ENCODE data around the gene GPR85. TPM values are rescaled to one million over a fixed set of nuclear protein-coding genes. Genes with fewer than 3 reads are reported as not detected.

The GPR85 gene
- total RNA-seq, 2 experiments from 2014 or later = not detected

DNA sequence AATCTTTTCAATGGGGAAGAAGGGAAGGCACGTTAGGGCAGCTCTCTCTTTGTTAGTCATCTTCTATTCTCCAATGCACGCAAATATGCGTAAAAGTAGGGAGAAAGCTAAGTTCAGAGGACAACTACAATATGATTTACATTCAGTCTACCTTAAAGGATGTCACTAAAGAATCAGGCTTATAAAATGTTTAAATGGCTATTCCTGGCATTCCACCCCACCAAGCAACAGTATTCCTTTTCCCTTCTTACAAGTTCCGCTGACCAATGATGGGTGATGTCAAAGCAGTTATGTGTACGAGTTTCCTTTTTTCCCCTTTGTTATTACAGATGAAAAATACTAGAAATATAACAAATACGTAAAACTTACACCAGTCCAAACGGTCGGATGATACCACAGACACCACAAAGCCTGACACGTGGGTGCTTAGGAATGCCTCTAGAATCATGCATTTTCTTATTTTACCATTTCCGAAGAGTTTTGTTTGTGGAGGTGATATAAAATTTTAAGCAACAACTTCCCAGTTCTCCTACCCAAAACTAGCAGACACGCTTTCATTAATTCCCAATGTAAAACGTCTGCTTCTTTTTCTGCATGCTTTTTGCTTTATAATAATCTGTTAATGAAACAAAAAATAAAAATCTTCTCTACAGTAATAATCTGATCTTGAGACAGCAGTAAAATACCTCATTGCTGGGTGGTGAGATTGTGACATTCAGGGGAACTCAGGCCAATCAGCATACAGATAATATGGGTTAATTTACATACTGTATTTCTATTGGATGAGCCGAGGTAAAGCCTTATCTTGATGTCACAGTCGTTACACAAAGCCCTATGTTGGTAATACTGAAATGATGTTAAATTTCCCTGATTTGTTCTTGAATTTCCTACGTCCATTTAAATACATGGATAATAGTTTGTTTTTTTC, 708 bp upstream of the GPR85 start:
- Histone ChIP-seq H3K4me3 (ENCODE audit: low read depth, low read length, poor library complexity, severe bottlenecking) (no peak overlapping the region), H3K4me2 (ENCODE audit: low read length) (no peak overlapping the region), H3K27ac (ENCODE audit: low read depth, low read length, poor library complexity, severe bottlenecking) (no peak overlapping the region), H3K36me3 (ENCODE audit: insufficient read depth, low read length) (no peaks in the 10 kb centered on the region), H4K20me1 (ENCODE audit: insufficient read depth, low read length) (no peaks in the 10 kb centered on the region), H3K79me2 (ENCODE audit: insufficient read depth, low read depth, low read length) (no peaks in the 10 kb centered on the region), H3K9me2 (ENCODE audit: insufficient read depth, low read length) (no peaks in the 10 kb centered on the region), H3K4me1 (ENCODE audit: insufficient read depth, low read length, poor library complexity, severe bottlenecking) (no peaks in the 10 kb centered on the region), H2AFZ (ENCODE audit: low read length) (no peak overlapping the region), H3K9me3 (ENCODE audit: low read length) (no peaks in the 10 kb centered on the region)
- TF ChIP-seq, protein P1, sequence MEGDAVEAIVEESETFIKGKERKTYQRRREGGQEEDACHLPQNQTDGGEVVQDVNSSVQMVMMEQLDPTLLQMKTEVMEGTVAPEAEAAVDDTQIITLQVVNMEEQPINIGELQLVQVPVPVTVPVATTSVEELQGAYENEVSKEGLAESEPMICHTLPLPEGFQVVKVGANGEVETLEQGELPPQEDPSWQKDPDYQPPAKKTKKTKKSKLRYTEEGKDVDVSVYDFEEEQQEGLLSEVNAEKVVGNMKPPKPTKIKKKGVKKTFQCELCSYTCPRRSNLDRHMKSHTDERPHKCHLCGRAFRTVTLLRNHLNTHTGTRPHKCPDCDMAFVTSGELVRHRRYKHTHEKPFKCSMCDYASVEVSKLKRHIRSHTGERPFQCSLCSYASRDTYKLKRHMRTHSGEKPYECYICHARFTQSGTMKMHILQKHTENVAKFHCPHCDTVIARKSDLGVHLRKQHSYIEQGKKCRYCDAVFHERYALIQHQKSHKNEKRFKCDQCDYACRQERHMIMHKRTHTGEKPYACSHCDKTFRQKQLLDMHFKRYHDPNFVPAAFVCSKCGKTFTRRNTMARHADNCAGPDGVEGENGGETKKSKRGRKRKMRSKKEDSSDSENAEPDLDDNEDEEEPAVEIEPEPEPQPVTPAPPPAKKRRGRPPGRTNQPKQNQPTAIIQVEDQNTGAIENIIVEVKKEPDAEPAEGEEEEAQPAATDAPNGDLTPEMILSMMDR (conservative IDR thresholded peaks at IDR 0.05; ENCODE audit: low read length) = no peak
- TF ChIP-seq EZH2phosphoT487 (IDR thresholded peaks at IDR 0.05; ENCODE audit: borderline replicate concordance, low read depth, low read length) = no peak
- CTCF ChIA-PET (ENCODE audit: unreplicated experiment) = interaction anchor here (0.7 kb wide), 1 partner anchor 15 kb away, joined by 3 read pairs; no protein-coding TSS in a partner anchor
- BruUV-seq (replicated peaks) = no TSS peak
- DNase-seq (ENCODE audit: low spot score) = no peak
- intact Hi-C loops (cut with micrococcal nuclease; ENCODE audit: unreplicated experiment) = no loop called here
- POLR2A ChIA-PET = interaction anchor here (0.6 kb wide), 2 partner anchors 9 to 320 kb away, joined by 4 read pairs; no protein-coding TSS in a partner anchor

DNA sequence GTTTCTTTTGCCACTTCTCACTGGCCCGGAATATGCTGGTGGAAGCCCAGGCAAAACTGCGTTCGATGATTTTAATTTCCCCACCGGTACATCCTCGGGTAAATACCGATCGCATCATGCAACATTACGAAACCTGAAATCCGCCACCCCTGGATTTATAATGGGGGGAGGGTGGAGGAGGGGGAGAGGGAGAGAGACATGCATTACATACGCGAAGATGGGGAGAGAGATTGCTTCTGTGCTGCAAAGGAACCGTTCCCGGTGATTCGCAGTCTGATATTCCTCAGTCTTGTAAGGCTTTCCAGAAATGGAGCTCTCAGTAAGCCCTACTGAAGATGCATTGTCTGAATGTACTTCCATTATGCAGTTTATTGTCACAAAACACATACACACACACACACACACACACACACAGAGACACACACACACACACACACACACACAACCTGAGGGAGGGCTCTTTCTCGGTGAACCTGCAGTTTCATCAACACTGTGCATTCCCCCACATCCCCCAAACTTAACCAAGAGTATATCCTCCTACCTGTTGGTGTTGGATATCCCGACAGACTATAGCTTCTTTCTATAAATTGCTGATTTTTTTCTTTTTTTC, 741 bp downstream of the GPR85 start:
- Histone ChIP-seq H3K79me2 (ENCODE audit: insufficient read depth, low read depth, low read length) (no peaks in the 10 kb centered on the region), H4K20me1 (ENCODE audit: insufficient read depth, low read length) (no peaks in the 10 kb centered on the region), H3K4me2 (ENCODE audit: low read length) (no peak overlapping the region), H3K9me3 (ENCODE audit: low read length) (no peaks in the 10 kb centered on the region), H3K27ac (ENCODE audit: low read depth, low read length, poor library complexity, severe bottlenecking) (no peak overlapping the region), H3K4me3 (ENCODE audit: low read depth, low read length, poor library complexity, severe bottlenecking) (no peak overlapping the region), H3K4me1 (ENCODE audit: insufficient read depth, low read length, poor library complexity, severe bottlenecking) (no peaks in the 10 kb centered on the region), H3K36me3 (ENCODE audit: insufficient read depth, low read length) (no peaks in the 10 kb centered on the region), H2AFZ (ENCODE audit: low read length) (no peak overlapping the region), H3K9me2 (ENCODE audit: insufficient read depth, low read length) (no peaks in the 10 kb centered on the region)
- DNase-seq (ENCODE audit: low spot score) = no peak
- no TSS peak for BruUV-seq (replicated peaks)
- POLR2A ChIA-PET = interaction anchor here (0.5 to 0.9 kb wide), 9 partner anchors 14 to 1411 kb away, joined by 3 to 7 read pairs (median 3); no protein-coding TSS in a partner anchor
- CTCF ChIA-PET (ENCODE audit: unreplicated experiment) = no interaction called here
- intact Hi-C loops (cut with micrococcal nuclease; ENCODE audit: unreplicated experiment) = no loop called here
- TF ChIP-seq, protein P1 (conservative IDR thresholded peaks at IDR 0.05; ENCODE audit: low read length) = no peak
- TF ChIP-seq EZH2phosphoT487 (IDR thresholded peaks at IDR 0.05; ENCODE audit: borderline replicate concordance, low read depth, low read length) = no peak
